B cell (primary cell): Measurements from ENCODE around the gene ZCWPW2. TPM values are rescaled to one million over a fixed set of nuclear protein-coding genes. Genes with fewer than 3 reads are reported as not detected.

Source experiments
- ATAC-seq: fragments of 200-7000 bp; cut with Tn5 transposase; one replicate; pipeline ENCODE4 v1.10.0; 2021; ENCODE audit warnings: low read depth, mild to moderate bottlenecking, moderate number of reproducible peaks, moderate library complexity
- CTCF ChIA-PET: fragments of 350-600 bp; sonication (Branson Sonifier 250); formaldehyde crosslinking; loops from one replicate; lab custom pipeline; 2021; ENCODE audit warnings: antibody characterized with exemption, inconsistent platforms; lab: Charles Lee
- POLR2A ChIA-PET: fragments of 350-600 bp; sonication (Branson Sonifier 250); formaldehyde crosslinking; loops from one replicate; lab custom pipeline; 2021; ENCODE audit warnings: antibody characterized with exemption; lab: Charles Lee
- DNase-seq: peaks from one replicate; pipeline ENCODE4 v3.0.0; 2013
- H2AFZ ChIP-seq: 2 replicates; pipeline ENCODE4 v1.6.1; 2012; ENCODE audit warnings: mild to moderate bottlenecking, low read depth, low read length; ENCODE audit not compliant: insufficient read depth, poor library complexity, severe bottlenecking
- H3K27ac ChIP-seq, 2 donors: 1 replicate in 1 of 2; 2 replicates in 1 of 2; pipeline ENCODE4 v1.5.1; 2012 to 2013; ENCODE audit warnings: low read length in 2 of 2, mild to moderate bottlenecking in 2 of 2, moderate library complexity in 1 of 2
- H3K27me3 ChIP-seq, 4 experiments: fragments of 200-600 bp in 1 of 4; sonication (generic) in 1 of 4; replicated peaks in 1 of 4; 1 replicate in 2 of 4; 2 replicates in 2 of 4; pipeline versions ENCODE4 v1.6.1 to v1.7.0; 2013 to 2016; ENCODE audit warnings: low read length in 3 of 4, mild to moderate bottlenecking in 2 of 4, mixed read lengths in 1 of 4, moderate library complexity in 1 of 4; ENCODE audit not compliant: insufficient read depth in 4 of 4, control insufficient read depth in 3 of 4; ENCODE audit errors: control extremely low read depth in 1 of 4
- H3K36me3 ChIP-seq, 2 experiments: replicated peaks in 1 of 2; 1 replicate in 1 of 2; 2 replicates in 1 of 2; pipeline versions ENCODE4 v1.6.1 to v1.7.1; 2013; ENCODE audit warnings: low read length in 1 of 2; ENCODE audit not compliant: insufficient read depth in 2 of 2, control insufficient read depth in 1 of 2; ENCODE audit errors: control extremely low read depth in 1 of 2, extremely low read depth in 1 of 2
- H3K4me1 ChIP-seq, 2 donors: fragments of 200-600 bp in 1 of 2; sonication (generic) in 1 of 2; 1 replicate in 1 of 2; 2 replicates in 1 of 2; pipeline versions ENCODE4 v1.5.1 to v1.6.1; 2013 to 2017; ENCODE audit warnings: low read length in 2 of 2; ENCODE audit not compliant: control insufficient read depth in 2 of 2, insufficient read depth in 2 of 2
- H3K4me2 ChIP-seq: replicated peaks from 2 replicates; pipeline ENCODE3; 2012; ENCODE audit warnings: mild to moderate bottlenecking, low read depth, low read length; ENCODE audit not compliant: poor library complexity, severe bottlenecking
- H3K4me3 ChIP-seq, 5 experiments: fragments of 200-600 bp in 1 of 5; sonication (generic) in 1 of 5; 1 replicate in 3 of 5; 2 replicates in 2 of 5; pipeline versions ENCODE4 v1.5.1 to v1.7.0; 2011 to 2016; ENCODE audit warnings: low read length in 4 of 5, mild to moderate bottlenecking in 4 of 5, low read depth in 2 of 5, control low read depth in 1 of 5, moderate library complexity in 1 of 5; ENCODE audit not compliant: insufficient read depth in 1 of 5; ENCODE audit errors: control extremely low read depth in 1 of 5, extremely low read depth in 1 of 5
- H3K79me2 ChIP-seq: fragments of 200-600 bp; sonication (generic); one replicate; pipeline ENCODE4 v1.6.0; 2016; ENCODE audit warnings: low read length; ENCODE audit not compliant: control insufficient read depth, insufficient read depth
- H3K9ac ChIP-seq: fragments of 200-600 bp; sonication (generic); 2 replicates; pipeline ENCODE4 v1.6.1; 2017; ENCODE audit warnings: mild to moderate bottlenecking, low read length, moderate library complexity
- H3K9me3 ChIP-seq, 3 donors: one replicate each; pipeline versions ENCODE4 v1.6.1 to v1.7.1; 2013; ENCODE audit warnings: low read length in 2 of 3; ENCODE audit not compliant: control insufficient read depth in 2 of 3, insufficient read depth in 1 of 3; ENCODE audit errors: control extremely low read depth in 1 of 3
- H4K20me1 ChIP-seq: 2 replicates; pipeline ENCODE4 v1.6.0; 2012; ENCODE audit warnings: mild to moderate bottlenecking, low read length; ENCODE audit not compliant: insufficient read depth, control insufficient read depth, poor library complexity, severe bottlenecking
- H3K27ac Mint-ChIP-seq: one replicate; pipeline ENCODE4 v1.8.0; 2021; ENCODE audit warnings: mixed read lengths
- H3K27me3 Mint-ChIP-seq: one replicate; pipeline ENCODE4 v1.8.0; 2021; ENCODE audit warnings: mixed read lengths
- H3K4me1 Mint-ChIP-seq: one replicate; pipeline ENCODE4 v1.8.0; 2021; ENCODE audit warnings: mixed read lengths
- H3K4me3 Mint-ChIP-seq: one replicate; pipeline ENCODE4 v1.8.0; 2021; ENCODE audit warnings: mixed read lengths
- H3K9me3 Mint-ChIP-seq: one replicate; pipeline ENCODE4 v1.8.0; 2022; ENCODE audit warnings: mixed read lengths; ENCODE audit not compliant: insufficient read depth
- CTCF ChIP-seq: fragments of 200-600 bp; IDR thresholded peaks from one replicate; pipeline ENCODE4 v1.8.0; 2022; ENCODE audit warnings: antibody characterized with exemption, mild to moderate bottlenecking
- EZH2 ChIP-seq: IDR thresholded peaks from 2 replicates; pipeline ENCODE4 v1.6.1; 2012; ENCODE audit warnings: borderline replicate concordance, low read depth, mild to moderate bottlenecking, moderate library complexity, low read length; ENCODE audit not compliant: insufficient read depth, poor library complexity, severe bottlenecking
- WGBS: methylation state at CpG from one replicate; pipeline ENCODE4 v1.1.5; 2013; ENCODE audit warnings: missing lambda C conversion rate; ENCODE audit not compliant: insufficient coverage; 5-methylcytosine and 5-hydroxymethylcytosine counted together
- intact Hi-C: fragments of 100-400 bp; cut with micrococcal nuclease; formaldehyde crosslinking; loops from one replicate; pipeline ENCODE4 v1.10.0; 2022
- polyA plus RNA-seq: library from polyadenylated mRNA; depleted of rRNA; stranded (reverse); fragments of >200 nt; gene quantifications from 2 replicates; pipeline ENCODE4 v1.2.3, GENCODE V29; 2012
- total RNA-seq, 2 donors: library from RNA; stranded (reverse); fragments of 120-200 nt in 1 of 2; gene quantifications; 1 replicate in 1 of 2; 2 replicates in 1 of 2; pipeline versions ENCODE4 v1.2.3 to v1.2.4, GENCODE V29; 2013 to 2022

The ZCWPW2 gene
- total and polyA plus RNA-seq, 2 donors (not counting 1 experiment from before 2014, with no cell fraction given): not detected

DNA sequence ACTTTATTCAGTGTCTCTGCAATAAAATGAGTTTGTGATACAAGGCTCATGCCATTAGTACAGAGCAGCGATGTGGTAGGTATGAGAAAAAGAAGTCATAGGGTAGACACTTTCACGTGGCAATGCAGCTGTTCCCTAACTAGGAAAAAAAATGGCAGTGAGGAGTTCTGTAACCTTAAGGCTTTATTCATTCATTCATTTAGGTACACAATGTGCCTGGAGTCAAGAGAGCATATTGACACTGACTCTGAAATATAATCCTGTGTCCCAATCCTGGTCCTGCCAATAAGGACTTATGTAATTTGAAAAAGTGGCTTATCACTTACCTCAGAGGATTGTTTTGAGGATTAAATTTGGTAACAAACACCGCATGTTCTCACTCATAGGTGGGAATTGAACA is 173.1 kb downstream of the ZCWPW2 start:
- Histone ChIP-seq H3K79me2 (no peaks in the 10 kb centered on the region), H3K27me3 (no peaks in the 10 kb centered on the region), H3K4me1 (no peaks in the 10 kb centered on the region), H4K20me1 (no peaks in the 10 kb centered on the region), H3K36me3 (no peaks in the 10 kb centered on the region), H3K9ac (no peak overlapping the region), H3K27ac (no peak overlapping the region), H3K4me3 (no peak overlapping the region), H3K9me3 (no peaks in the 10 kb centered on the region), H3K4me2 (no peak overlapping the region), H2AFZ (no peak overlapping the region)
- intact Hi-C loops: no loop called here
- POLR2A ChIA-PET: no interaction called here
- Mint-ChIP-seq H3K4me3 (no peak overlapping the region), H3K27ac (no peak overlapping the region), H3K4me1 (no peaks in the 10 kb centered on the region), H3K27me3 (no peaks in the 10 kb centered on the region), H3K9me3 (no peaks in the 10 kb centered on the region)
- WGBS: no CpG with 5 or more reads among the region's 3 CpGs
- ATAC-seq (no peak), DNase-seq (no peak)
- TF ChIP-seq CTCF: no peak
- no peak for TF ChIP-seq EZH2
- CTCF ChIA-PET: no interaction called here

DNA sequence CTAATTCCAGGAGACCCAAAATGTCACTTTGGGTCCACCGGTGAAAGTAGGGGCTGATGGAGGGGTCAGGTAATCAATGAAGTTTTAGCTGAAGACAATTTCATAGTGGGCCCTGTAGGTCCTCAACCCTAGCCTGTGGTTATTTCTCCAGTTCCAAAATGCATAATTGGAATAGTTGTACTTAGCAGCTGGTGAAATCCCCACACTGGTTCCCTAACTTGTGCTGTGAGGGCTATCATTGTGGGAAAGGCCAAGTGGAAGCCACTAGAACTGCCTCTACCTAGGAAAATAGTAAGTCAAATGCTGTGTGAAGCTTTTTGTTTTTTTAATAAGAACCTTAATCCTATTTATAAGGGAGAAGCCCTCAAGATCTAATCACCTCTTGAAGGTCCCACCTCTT is 193.8 kb downstream of the ZCWPW2 start:
- Mint-ChIP-seq H3K27ac (no peak overlapping the region), H3K9me3 (peaks cover 5% of the 10 kb centered on the region), H3K4me1 (no peaks in the 10 kb centered on the region), H3K4me3 (no peak overlapping the region), H3K27me3 (no peaks in the 10 kb centered on the region)
- Histone ChIP-seq H3K4me3 (no peak overlapping the region), H3K4me1 (no peaks in the 10 kb centered on the region), H4K20me1 (no peaks in the 10 kb centered on the region), H3K79me2 (no peaks in the 10 kb centered on the region), H3K9ac (no peak overlapping the region), H3K4me2 (no peak overlapping the region), H3K9me3 (peaks cover 0 to 4% (median 2%) of the 10 kb centered on the region in 3 donors), H3K36me3 (no peaks in the 10 kb centered on the region), H2AFZ (no peak overlapping the region), H3K27me3 (no peaks in the 10 kb centered on the region), H3K27ac (no peak overlapping the region)
- POLR2A ChIA-PET: no interaction called here
- ATAC-seq (no peak), DNase-seq (no peak)
- intact Hi-C loops: no loop called here
- WGBS: 56% methylated on average over 1 of the region's 1 CpG
- TF ChIP-seq EZH2 (no peak), CTCF (no peak)
- CTCF ChIA-PET: no interaction called here
